ENCODE measurements around the gene IKZF4.
A peak's percentile ranks its signal among the peaks of the same experiment; 100 is the strongest.
"Not testable (repeated sequence)": the region's sequence is repeated elsewhere in the genome, so short reads cannot be mapped to it uniquely, and the experiment has no call there.

IKZF4 gene

DNA sequence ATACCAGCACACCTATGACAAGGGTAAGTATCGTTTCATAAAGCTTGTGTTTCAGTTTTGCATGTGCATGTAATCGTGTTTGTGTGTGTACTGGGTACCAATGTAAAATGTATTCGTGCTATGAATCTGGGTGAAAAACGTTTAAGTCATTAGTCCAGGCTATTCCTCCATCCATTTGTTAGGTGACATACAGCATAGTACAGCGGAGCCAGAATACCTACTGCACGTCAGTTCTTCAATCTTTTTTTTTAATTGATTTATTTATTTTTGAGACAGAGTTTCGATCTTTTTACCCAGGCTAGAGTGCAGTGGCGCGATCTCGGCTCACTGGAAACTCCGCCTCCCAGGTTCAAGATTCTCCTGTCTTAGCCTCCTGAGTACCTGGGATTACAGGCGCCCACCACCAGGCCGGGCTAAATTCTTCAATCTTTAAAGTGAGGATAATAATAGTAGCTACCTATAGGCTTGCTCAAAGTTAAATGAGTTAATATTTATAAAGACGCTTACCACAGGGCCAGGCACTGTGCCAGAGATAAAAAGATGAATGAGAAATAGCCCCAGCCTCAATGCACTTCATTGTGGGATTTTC is 20.2 kb downstream of the IKZF4 start:
- DNase-seq = no peak

DNA sequence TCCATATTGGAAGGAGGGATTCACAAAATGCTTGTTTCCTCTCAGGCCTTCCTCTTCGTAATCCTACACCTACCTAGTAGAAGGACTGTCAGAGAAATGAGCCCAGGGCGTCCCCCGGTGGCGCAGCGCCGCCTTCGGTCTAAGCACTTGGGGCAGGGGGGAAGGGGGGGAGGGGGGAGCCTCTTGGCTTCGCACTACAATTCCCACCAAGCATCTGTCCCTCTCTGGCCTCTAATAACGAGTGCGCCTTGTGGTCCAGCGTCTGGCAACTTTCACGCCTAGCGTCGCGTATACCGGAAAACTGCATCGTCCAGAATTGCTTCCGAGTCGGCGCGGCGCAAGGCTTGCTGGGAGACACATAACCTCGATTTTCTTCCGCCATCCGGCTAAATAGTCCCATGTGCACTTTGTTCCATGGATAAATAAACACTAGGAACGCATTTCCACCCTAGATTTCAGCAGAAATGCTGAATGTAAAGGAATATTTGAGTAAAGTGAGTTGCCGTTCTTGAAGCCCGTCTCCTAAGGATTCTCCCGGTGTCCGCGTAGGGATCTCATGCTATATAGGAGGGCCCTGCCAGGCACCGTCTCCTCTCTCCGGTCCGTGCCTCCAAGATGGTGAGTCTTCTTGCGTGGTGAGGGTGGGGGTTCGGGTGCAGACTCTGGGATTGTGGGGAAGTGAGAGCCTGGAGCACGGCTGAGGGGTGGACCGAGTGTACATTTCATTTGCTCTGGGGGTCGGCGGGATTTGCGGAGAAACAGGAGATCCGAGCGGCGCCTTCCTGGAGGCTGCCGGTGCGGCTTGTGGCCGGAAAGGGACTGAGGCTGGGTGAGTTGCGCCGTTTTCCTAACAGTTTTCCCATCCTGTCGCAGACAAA is 20.9 kb downstream of the IKZF4 start, which contains the start of gene RPS26:
RPS26 (plus strand) TSS at position 367 of the 878 bp plus-strand sequence; CDS start at position 616, 249 bp downstream.
- peak; percentile 98 for DNase-seq

DNA sequence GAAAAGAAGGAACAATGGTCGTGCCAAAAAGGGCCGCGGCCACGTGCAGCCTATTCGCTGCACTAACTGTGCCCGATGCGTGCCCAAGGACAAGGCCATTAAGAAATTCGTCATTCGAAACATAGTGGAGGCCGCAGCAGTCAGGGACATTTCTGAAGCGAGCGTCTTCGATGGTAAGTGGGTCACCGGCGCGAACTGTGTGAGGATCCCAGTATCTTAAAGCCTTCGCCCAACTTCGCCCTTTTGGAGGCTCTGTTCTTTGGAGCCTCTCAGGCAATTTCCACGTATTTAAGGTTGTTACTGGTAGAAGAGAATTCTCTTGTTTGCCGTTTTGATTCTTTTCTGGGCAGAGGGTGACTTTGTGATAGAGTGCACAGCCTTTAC is 21.6 kb downstream of the IKZF4 start:
- not testable (repeated sequence) for DNase-seq

DNA sequence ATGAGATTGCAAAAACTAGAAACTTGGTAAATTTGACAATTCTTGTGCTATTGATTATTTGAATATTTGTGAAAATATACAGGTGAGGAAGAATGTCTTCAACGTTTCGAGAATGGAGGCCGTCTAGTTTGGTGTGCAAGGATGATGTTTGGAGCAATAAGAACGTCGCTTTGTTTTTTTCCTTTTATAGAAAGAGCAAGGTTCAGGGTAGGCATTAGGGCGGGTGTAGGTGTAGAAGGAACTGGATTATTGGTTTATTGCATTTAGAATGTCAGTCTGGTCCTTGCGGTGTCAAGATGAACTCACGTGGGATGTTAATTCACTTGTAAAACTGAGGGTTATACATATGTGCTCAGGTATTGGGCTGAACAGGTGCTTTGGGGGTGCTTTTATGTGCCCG is 22.0 kb downstream of the IKZF4 start:
- DNase-seq = no peak

DNA sequence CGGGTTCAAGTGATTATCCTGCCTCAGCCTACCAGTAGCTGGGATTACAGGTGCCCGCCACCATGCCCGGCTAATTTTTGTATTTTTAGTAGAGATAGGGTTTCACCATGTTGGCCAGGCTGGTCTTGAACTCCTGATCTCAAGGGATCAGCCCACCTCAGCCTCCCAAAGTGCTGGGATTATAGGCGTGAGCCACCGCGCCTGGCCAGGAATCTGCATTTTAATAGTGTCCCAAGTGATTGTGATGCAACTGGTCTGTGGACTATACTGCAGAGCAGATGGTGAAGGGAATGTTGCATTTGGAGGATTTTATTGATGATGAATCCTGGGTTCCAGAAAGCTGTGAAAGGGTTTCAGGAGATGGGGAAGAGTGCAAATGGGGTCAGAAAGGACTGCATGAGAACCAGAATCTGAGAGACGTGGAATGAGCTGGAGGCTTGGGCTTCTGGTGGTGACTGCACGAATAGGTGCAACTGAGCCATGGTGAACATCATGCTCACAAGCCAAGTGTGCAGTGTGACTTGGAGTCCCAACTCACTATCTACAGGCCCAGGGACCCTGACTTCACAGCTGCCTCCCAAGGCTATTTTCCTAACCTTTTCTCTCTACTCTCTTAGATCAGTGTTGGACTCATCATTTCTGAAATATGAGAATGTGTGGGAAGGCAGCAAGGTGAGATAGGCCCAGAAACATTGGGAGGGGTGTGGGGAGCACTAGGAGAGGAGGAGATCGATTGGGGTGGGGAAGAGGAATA is 25.4 kb downstream of the IKZF4 start:
- DNase-seq = no peak

DNA sequence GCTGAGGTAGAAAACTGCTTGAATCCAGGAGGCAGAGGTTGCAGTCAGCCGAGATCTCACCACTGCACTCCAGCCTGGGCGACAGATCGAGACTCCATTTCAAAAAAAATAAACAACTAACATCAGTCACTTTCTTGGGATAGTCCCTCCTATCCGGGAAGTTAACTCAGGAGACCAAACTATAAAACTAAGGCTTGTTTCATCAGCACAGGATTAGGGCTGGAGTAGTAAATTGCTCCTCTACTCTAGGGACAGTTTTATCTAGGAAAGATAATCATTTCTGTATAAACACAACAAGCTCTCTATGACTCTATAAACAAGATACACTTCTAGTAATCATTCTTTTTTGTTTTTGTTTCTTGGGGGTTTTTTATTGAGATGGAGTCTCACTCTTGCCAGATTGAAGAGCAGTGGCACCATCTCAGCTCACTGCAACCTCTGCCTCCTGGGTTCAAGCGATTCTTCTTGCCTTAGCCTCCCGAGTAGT is 32.6 kb downstream of the IKZF4 start:
- DNase-seq = no peak

GRCh38 chr12:56059964-56060363 is 39.1 kb downstream of the IKZF4 start:
- not testable (repeated sequence) for DNase-seq

- DNase-seq = no peak
Observed at GRCh38 chr12:56061982-56062381, 41.1 kb downstream of the IKZF4 start.

DNA sequence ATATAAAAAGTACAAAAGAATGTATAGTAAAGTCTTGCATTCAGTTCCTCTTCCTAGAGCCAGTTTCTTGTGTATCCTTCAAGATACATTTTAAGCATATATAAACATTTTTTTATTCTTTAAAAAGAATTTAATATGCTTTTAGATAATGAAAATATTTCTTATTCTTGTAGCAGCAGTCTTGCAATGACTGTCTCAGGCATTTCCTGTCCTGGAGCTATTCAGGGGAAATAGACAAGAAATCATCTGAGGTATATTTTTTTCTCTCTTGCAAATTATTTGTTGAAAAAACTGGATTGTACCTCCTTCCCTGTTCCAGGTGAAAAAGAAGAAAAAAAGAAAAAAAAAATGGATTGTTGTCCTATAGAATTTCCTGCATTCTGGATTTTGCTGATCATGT is 42.2 kb downstream of the IKZF4 start:
- no peak for DNase-seq

DNA sequence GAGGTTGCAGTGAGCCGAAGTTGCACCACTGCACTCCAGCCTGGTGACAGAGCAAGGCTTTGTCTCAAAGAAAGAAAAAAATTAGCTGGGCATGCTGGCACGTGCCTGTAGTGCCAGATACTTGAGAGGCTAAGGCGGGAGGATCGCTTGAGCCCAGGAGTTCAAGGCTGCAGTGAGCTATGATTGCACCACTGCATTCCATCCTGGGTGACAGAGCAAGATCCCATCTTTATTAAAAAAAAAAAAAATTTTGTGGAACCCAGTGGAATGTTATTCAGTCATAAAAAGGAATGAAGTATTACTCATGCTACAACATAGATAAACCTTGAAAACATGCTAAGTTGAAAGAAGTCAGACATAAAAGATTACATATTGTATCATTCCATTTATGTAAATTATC is 50.8 kb downstream of the IKZF4 start:
- DNase-seq = no peak

DNA sequence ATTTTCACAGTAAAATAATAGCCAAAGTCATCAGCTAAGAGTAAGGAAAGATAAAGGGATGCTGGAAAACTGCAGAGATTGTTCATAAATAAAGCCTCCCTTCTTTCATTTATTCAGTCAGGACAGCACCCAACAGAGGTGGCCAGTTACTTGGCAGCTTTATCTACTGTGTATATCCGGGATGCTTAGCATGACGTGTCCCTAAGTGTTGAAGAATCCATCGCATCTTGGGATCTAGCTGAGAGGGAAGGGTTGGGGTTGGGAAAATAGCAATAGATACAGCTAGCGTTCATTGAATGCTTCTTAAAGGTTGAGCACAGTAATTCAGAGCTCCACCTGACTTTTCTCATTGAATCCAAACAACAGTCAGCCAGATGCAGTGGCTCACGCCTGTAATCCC is 53.6 kb downstream of the IKZF4 start:
- DNase-seq = no peak

DNA sequence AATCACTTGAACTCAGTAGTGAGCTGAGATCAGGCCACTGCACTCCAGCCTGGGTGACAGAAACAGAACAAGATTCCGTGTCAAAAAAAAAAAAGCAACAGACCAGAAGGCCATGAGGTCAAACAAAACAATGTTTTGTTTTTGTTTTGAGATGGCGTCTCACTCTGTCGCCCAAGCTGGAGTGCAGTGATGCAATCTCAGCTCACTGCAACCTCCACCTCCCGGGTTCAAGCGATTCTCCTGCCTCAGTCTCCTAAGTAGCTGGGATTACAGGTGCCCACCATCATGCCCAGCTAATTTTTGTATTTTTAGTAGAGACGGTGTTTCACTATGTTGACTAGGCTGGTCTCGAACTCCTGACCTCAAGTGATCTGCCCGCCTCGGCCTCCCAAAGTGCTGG is 57.1 kb downstream of the IKZF4 start:
- not testable (repeated sequence) for DNase-seq

GRCh38 chr12:56078427-56078826 is 57.6 kb downstream of the IKZF4 start:
- DNase-seq = no peak

GRCh38 chr12:56078931-56079722 is 58.3 kb downstream of the IKZF4 start:
- DNase-seq = peak; percentile 73

DNA sequence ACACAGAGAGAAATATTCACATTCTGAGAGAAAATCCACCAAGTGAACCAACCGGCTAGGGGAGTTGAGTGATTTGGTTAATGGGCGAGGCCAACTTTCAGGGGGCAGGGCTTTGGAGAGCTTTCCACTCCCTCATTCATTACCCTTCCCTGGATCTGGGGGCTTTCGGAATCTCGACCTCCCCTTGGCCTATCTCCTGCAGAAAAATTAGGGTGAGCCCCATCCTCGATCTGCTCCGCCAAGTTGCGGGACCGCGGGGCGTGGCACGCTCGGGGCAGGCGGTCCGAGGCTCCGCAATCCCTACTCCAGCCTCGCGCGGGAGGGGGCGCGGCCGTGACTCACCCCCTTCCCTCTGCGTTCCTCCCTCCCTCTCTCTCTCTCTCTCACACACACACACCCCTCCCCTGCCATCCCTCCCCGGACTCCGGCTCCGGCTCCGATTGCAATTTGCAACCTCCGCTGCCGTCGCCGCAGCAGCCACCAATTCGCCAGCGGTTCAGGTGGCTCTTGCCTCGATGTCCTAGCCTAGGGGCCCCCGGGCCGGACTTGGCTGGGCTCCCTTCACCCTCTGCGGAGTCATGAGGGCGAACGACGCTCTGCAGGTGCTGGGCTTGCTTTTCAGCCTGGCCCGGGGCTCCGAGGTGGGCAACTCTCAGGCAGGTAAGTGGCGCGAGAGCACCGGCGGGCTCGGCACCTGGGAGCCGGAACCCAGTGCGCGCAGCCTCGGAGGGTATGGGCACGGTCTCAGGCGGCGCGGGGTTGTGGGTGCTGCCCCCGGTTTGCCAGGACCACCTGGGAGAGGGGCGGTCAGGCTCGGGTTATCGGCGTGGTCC is 59.1 kb downstream of the IKZF4 start, which contains the start of gene ERBB3:
ERBB3 (plus strand) TSS at position 443 of the 833 bp plus-strand sequence; CDS start at position 579, 136 bp downstream.
- peak; percentile 78 for DNase-seq

DNA sequence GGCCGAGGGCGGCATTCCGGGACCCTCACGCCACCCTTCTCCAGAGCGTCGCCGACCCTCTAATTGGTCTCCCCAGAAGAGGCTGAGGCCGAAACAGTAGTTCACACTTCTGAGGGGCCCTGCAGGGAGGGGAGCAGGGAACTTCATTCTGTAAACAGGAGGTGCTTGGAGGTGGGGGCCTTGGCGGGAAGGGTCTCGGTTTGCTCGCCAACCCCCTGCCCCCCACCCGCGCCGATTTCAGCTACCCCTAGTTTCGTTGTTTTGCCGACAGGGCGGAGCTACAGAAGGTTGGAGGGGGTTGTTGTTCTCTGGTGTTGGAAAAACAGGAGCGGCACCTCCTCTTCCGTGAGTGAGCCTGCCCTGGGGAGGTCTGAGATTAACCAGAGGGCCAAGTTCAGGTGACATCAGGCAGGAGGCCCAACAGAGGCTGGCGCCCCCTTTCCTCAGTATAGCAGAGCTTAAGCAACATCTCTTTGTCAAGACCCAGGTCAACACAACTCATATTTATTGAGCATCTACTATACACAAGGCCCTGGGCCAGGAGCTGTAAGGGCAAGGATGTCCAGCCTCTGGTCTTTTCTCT is 59.8 kb downstream of the IKZF4 start:
- DNase-seq = peak; percentile 13

DNA sequence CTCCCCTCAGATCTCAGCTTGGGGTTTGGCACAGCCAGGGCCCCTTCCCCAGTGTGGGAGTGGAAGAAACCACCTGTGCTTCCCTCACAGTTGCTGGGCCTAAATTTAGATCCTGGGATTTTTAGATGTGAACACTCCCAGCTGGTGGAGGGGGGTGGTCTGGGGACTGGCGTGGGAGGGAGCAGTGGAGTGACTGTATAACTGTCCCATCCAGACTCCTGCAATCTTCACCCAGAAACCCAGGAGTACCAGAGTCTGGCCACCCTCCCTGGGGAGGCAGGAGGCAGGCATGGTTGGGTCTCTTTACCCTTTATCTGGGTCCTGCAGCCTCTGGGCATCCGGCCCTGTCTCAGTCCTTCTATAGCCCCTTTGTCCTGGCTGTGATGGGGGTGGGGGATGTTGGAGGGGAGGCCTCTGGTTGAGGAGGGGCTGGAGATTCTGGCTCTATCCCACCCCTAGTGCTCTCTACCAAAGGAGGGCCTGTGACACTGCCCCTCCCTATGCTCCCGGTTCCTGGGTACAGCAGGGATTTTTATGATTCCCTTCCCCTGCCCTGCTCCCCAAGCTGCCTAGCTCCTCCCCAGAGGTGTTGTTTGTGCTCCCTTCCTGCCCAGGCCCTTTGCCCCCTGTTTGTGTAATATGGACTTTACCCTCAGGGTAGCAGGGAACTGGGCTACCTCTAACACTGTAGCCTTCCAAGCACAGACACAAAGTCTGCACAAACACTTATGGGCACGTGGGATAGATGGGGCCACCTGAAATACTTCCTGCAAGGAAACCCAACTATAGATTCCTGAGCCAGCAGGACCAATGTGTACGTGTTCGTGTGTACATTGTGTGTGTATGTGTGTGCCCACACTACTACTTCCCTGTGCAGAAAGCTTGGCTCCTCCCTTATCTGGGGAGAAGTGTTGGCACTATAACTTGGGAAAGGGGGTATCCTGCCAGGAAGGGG is 60.8 kb downstream of the IKZF4 start:
- no peak for DNase-seq

DNA sequence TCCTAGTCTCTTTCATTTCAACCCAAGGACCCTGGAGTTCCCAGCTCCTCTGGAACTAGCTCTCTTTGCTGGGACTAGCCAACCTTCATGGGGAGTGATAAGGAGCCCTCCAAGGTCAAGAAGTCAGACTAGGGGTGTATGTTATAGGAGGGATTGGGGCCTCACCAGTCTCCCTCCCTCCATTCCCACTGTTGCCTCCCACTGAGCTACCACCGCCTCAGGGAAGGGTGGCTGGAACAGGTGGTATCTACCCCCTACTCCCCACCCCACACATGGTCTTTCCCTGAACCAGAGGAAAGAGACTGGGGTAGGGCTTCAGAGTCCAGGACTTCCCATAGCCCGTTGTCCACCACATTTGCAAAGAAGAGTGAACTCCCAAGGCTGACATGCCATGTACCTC is 61.5 kb downstream of the IKZF4 start:
- DNase-seq = no peak

GRCh38 chr12:56082967-56083366 is 62.1 kb downstream of the IKZF4 start:
- no peak for DNase-seq

GRCh38 chr12:56084958-56085543 is 64.2 kb downstream of the IKZF4 start:
- no peak for DNase-seq

Measured in NCI-H510A (cell line).